Cardiac muscle cell (in vitro differentiated cells and primary cell): ENCODE measurements around the gene ABT1. TPM values are rescaled to one million over a fixed set of nuclear protein-coding genes. Genes with fewer than 3 reads are reported as not detected.

Experiments
- DNase-seq, 2 donors: peaks; one replicate each; pipeline versions ENCODE4 v3.0.0 to v3.0.0-alpha.2; 2010 to 2017; ENCODE audit warnings: low read depth in 1 of 2, low spot score in 1 of 2
- H3K27ac ChIP-seq: fragments of 200-600 bp; sonication (generic); 2 replicates; pipeline ENCODE4 v1.5.1; 2016
- H3K27me3 ChIP-seq: fragments of 200-600 bp; sonication (generic); 2 replicates; pipeline ENCODE4 v1.6.0; 2016; ENCODE audit warnings: control low read depth
- H3K36me3 ChIP-seq: fragments of 200-600 bp; sonication (generic); 2 replicates; pipeline ENCODE4 v1.5.1; 2016; ENCODE audit warnings: control low read depth
- H3K4me1 ChIP-seq: fragments of 200-600 bp; sonication (generic); 2 replicates; pipeline ENCODE4 v1.8.1; 2017; ENCODE audit warnings: low read depth, mild to moderate bottlenecking, mixed run types
- H3K4me3 ChIP-seq: fragments of 200-600 bp; sonication (generic); 2 replicates; pipeline ENCODE4 v1.5.1; 2016; ENCODE audit warnings: mild to moderate bottlenecking
- H3K9me3 ChIP-seq: fragments of 200-600 bp; sonication (generic); 2 replicates; pipeline ENCODE4 v1.5.1; 2017; ENCODE audit warnings: low read depth, mild to moderate bottlenecking, control low read depth
- CTCF ChIP-seq: IDR thresholded peaks from 2 replicates; pipeline ENCODE4 v1.5.1; 2012; ENCODE audit warnings: low read depth, mild to moderate bottlenecking, low read length
- polyA plus RNA-seq: library from polyadenylated mRNA; unstranded; fragments of >200 nt; fragmentation: Nextera tagmentation; extraction: Ambion mirVana; gene quantifications from 2 replicates; pipeline ENCODE4 v1.2.1, GENCODE V29; 2016
- total RNA-seq: library from RNA; depleted of rRNA; stranded (reverse); fragments of >200 nt; gene quantifications from 2 replicates; pipeline ENCODE4 v1.2.3, GENCODE V29; 2016

Gene ABT1
- total and polyA plus RNA-seq, 2 experiments from 2014 or later: 21.2 to 30.2 TPM

- Histone ChIP-seq H3K4me1 (no peaks in the 10 kb centered on the region), H3K36me3 (no peaks in the 10 kb centered on the region)
These were observed 4.1 kb upstream of the ABT1 start for GRCh38 chr6:26592649-26593048.

GRCh38 chr6:26593278-26594130, 3.2 kb upstream of the ABT1 start:
- H3K4me1 ChIP-seq: no peaks in the 10 kb centered on the region
- peaks cover 22% of the 10 kb centered on the region for H3K27me3 ChIP-seq
- DNase-seq: no peak
- no peak overlapping the region for H3K27ac ChIP-seq
- H3K4me3 ChIP-seq: no peak overlapping the region
- no peaks in the 10 kb centered on the region for H3K9me3 ChIP-seq
- H3K36me3 ChIP-seq: peaks cover 2% of the 10 kb centered on the region
- TF ChIP-seq CTCF: no peak

More at GRCh38 chr6:26592649-26593048, 4.1 kb upstream of the ABT1 start:
- Histone ChIP-seq H3K9me3 (no peaks in the 10 kb centered on the region), H3K27ac (no peak overlapping the region), H3K4me3 (no peak overlapping the region), H3K27me3 (peaks cover 22% of the 10 kb centered on the region)
- no peak for TF ChIP-seq CTCF
- peak in 1 of 2 donors; percentile 18 for DNase-seq

DNA sequence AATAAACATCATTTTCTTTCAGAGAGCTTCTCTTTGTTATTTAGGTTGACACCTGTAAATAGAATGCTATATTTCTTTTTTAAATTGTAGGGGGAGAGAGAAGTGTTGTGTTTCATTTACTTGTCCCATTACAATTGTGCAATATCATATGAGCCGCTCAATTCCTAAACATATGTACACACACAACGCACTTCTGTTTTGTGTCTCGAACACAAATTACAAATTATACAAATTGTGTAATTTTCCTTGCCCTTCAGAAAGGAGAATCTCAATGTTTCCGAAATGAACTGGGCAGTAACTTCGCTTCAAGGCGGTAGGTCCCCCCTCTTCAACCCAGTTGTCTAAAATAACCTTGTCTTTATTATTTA, 2.6 kb upstream of the ABT1 start:
- no peak overlapping the region for H3K4me3 ChIP-seq
- H3K9me3 ChIP-seq: no peaks in the 10 kb centered on the region
- H3K27me3 ChIP-seq: peaks cover 22% of the 10 kb centered on the region
- no peak for DNase-seq
- no peaks in the 10 kb centered on the region for H3K4me1 ChIP-seq
- no peak for TF ChIP-seq CTCF
- peaks cover 5% of the 10 kb centered on the region for H3K36me3 ChIP-seq
- no peak overlapping the region for H3K27ac ChIP-seq

- peak in 1 of 2 donors; percentile 64 for DNase-seq
- Histone ChIP-seq H3K4me1 (no peaks in the 10 kb centered on the region), H3K27me3 (peaks cover 22% of the 10 kb centered on the region), H3K4me3 (peak overlapping the region; percentile 64), H3K36me3 (peaks cover 5% of the 10 kb centered on the region), H3K27ac (no peak overlapping the region), H3K9me3 (no peaks in the 10 kb centered on the region)
- TF ChIP-seq CTCF: no peak
These were observed 1.8 kb upstream of the ABT1 start for GRCh38 chr6:26594730-26595632.

- H3K27ac ChIP-seq: no peak overlapping the region
- H3K27me3 ChIP-seq: peaks cover 22% of the 10 kb centered on the region
- peak; percentile 90 to 96 for DNase-seq
- TF ChIP-seq CTCF: peak; percentile 96
- no peaks in the 10 kb centered on the region for H3K9me3 ChIP-seq
- H3K4me3 ChIP-seq: peak overlapping the region; percentile 64
- H3K4me1 ChIP-seq: no peaks in the 10 kb centered on the region
- H3K36me3 ChIP-seq: peaks cover 5% of the 10 kb centered on the region
These were observed 984 bp upstream of the ABT1 start for GRCh38 chr6:26595669-26596269.
